ENCODE data around the gene G2E3.
"Not testable (repeated sequence)": the region's sequence is repeated elsewhere in the genome, so short reads cannot be mapped to it uniquely, and the experiment has no call there.

G2E3 gene, protein sequence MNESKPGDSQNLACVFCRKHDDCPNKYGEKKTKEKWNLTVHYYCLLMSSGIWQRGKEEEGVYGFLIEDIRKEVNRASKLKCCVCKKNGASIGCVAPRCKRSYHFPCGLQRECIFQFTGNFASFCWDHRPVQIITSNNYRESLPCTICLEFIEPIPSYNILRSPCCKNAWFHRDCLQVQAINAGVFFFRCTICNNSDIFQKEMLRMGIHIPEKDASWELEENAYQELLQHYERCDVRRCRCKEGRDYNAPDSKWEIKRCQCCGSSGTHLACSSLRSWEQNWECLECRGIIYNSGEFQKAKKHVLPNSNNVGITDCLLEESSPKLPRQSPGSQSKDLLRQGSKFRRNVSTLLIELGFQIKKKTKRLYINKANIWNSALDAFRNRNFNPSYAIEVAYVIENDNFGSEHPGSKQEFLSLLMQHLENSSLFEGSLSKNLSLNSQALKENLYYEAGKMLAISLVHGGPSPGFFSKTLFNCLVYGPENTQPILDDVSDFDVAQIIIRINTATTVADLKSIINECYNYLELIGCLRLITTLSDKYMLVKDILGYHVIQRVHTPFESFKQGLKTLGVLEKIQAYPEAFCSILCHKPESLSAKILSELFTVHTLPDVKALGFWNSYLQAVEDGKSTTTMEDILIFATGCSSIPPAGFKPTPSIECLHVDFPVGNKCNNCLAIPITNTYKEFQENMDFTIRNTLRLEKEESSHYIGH

DNA sequence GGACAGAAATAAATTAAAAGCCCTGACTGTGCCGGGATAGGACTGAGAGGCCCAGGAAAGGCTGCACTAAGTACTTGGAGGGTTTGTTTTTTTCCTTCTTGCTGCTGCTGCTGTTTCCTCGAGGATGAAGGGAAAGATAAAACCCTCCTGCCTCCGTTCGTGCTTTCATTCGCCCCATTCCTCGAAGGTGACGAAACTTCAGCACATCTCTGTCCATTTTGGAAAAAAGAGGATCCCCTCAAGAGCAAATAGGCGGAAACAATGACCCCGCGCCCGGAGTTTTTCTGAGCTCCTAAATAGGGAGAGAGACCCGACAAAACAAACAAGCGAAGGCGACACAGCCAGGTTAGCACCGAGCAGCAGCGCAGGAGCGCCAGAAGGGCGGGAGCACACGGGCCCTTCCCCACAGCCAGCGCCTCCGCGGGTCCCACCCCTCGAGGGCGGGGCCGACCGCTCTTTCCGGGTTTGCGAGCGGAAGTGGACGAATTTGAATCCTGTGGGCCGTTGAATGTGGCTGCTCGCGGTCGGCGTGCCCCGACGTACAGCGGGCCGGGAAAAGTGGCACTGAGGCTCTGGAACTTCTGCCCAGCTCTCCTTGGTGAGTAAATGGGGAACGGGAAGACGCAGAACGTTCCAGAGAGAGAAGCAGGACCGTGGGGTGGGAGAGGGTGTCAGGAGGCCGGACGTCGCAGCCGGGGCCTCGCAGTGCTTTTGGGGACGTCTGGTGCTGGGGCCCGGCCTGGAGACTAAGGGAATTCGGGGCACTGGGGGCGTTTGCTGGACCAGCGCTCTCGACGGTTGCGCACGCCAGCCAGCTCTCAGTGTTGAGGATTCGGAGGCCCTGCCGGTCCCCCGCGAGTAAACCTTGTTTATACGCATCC, at the start of gene G2E3:
Gene G2E3 (plus strand): TSS at position 484 of the 881 bp plus-strand sequence. CDS start 21,922 bp downstream, outside the sequence.
- peak; percentile 73 to 77 for DNase-seq (ENCODE audit: low read depth in 2 of 2, low spot score in 1 of 2)

DNA sequence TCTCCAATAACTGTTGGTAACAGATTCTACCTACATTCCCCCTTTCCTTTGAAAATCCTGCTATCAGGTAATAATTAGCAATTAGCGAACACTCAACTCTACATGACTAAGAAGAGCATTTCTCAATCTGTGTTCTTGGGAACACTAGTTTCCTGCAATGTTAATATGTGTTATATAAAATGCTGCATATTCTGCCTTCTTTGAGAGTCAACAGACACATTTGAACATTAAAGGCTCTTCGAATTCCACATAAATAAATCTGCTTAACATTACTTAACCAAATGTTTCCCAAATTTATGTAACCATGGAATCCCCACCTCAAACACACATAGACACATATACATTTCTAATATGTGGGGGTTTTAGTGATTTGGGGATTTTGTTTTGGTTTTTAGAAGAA, 41.2 kb upstream of the G2E3 start:
- no peak for DNase-seq (ENCODE audit: low read depth in 2 of 2, low spot score in 1 of 2)

DNA sequence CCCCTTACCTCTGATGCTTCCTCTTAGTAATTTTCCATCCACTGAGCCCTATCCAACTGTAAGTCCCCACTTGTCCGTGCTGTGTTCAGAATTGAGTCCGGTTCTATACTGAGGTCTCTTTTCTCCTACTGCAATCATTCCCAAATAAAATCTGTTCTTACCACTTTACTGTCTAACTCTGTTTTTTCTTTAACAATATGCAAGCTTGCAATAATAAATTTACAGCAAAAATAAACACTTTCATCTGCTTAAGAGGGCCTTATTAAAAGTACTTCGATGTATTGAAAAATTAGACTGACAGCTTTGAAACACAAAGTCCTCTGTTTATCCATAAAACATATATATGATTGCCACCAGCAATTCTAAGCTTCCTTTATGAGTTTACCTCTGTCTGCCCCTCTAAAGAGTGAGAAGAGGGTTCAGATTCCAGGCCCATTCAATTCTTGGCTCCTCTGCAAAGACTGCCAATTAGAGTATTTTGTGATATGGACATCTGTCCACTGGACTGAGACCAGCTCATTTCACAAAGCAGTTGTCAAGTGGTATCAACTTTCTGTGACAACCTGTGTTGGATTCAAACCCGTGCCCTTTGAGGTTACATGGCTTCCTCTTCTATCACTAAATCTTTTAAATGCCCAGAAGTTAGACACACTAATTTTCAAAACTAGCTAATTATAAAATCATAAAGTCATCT, 39.9 kb upstream of the G2E3 start:
- DNase-seq (ENCODE audit: low read depth in 2 of 2, low spot score in 1 of 2) = no peak

DNA sequence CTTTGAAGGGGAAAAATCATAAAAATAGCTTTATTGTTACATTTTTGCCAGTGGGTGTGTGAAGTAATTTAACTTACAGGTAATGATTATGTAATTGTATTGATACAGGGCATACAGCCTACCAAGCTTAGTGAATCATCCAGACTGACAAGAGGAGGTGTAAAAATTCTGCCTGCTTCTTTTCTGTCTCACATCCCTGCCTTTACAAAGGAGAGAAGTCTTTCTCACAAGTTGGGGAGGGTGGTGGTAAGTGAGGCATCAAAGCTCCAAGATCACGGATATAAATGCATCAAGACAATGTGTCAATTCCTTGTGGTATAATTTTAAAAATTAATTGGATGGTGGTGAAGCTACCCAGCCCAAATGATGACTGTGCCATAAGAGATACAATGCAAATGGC, 39.0 kb upstream of the G2E3 start:
- DNase-seq (ENCODE audit: low read depth in 2 of 2, low spot score in 1 of 2) = no peak

DNA sequence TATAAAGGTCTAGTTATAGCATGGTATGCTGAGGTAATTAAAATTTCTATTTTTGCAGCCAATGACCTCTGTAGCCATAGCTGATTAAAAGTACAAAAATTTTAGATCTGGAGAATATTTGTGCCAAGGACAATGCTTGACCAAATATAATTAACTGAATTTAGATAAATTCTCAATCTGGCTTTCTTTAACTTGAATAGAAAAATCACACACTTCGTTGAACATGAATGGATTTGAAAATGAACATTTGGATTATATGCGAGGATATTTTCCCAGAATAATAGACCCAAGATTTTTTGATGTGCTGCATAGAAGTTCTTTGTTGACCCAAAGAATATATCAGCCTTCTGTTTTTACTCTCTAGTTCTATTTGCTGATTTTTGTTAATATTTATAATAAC, 38.4 kb upstream of the G2E3 start:
- no peak for DNase-seq (ENCODE audit: low read depth in 2 of 2, low spot score in 1 of 2)

DNA sequence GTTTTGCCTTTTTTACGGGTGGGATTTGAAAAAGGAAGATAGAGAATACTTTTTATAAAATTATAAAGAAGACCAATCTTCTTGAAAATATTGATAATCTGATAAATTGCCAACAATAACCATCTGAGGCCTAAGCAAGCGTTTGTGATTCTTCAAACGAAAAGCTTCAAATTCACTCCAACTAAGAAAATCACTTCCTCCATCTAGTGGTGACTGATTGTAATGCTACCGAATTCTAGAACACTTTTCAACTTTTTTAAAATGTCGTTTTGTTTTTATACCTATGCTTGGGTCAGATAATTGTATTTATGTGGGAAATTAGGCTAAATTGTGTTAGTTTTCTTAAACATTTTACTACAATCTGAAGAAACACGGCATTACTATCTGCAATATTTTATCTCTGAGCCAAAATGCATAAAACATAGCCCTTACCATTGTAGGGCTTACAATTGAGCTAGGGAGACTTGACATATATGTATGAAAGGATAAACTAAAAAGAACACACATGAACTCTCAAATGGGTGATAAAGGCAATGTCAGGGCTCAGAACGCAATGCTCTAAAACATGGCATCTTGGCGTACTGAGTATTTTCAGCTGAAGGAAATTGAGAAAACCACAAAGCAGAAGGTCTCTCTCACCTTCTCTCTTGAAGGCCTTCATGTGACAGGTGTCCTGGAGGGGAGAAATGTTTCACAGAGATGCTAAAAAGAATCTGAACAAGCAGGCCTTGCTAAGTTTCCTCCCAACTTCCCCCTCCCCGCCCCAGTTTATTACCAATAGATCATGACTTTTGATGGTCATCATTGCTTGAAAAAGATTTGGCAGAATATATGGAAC, 36.8 kb upstream of the G2E3 start:
- no peak for DNase-seq (ENCODE audit: low read depth in 2 of 2, low spot score in 1 of 2)

DNA sequence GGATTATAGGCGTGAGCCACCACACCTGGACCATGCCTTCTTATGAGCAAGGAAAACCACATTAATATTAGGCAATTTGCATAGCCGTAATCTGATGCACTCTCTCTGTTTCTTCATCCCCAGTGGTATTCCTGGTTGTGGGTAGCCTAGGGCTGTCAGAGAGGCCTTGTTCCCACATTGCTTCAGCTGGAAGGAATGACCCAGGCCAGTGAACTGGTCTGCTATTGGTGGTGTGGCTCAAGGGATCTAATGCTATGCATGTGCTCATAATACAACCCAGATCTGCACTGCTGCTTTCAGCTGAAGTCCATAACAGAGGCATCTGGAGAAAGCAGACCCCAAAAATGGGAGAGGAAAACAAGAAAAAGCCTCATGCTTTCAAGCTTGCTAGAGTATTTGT, 33.1 kb upstream of the G2E3 start:
- no peak for DNase-seq (ENCODE audit: low read depth in 2 of 2, low spot score in 1 of 2)

DNA sequence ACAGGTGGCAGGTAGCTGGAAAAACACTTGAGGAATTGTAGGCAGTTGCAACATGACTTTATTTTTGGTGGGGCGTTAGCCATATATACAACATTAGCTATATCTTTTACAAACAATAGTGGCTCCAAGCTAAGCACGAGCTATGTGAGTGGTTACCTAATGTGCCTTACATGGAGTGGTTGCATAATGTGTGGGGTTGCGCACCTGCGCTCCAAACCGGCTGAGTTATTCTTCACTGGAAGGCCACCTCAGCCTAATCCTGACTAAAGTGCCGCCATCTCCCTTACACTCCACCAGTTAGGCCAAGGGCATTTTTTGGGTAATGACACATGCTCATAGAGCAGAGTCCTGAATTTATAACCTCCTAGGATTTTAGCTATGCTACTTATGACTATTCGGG, 31.8 kb upstream of the G2E3 start:
- DNase-seq (ENCODE audit: low read depth in 2 of 2, low spot score in 1 of 2) = no peak

DNA sequence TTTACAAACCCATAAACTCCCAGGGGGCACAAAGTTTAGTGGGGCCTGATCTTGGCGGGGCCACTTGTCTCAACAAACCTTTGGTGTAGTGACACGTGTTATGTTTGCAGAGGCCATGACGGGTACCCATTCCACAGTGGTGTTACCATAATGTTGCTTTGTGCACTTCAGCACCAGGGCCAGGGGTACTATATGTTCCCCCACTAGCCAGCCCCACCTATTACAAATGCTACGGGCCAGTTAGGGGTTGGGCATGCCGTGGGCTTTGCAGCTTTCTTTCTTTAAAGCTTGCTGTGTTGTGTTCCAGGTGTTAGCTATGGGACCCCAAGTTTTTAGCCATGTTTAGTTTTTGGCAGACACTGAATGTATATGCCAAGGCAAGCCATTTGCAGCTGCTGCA, 30.8 kb upstream of the G2E3 start:
- no peak for DNase-seq (ENCODE audit: low read depth in 2 of 2, low spot score in 1 of 2)

DNA sequence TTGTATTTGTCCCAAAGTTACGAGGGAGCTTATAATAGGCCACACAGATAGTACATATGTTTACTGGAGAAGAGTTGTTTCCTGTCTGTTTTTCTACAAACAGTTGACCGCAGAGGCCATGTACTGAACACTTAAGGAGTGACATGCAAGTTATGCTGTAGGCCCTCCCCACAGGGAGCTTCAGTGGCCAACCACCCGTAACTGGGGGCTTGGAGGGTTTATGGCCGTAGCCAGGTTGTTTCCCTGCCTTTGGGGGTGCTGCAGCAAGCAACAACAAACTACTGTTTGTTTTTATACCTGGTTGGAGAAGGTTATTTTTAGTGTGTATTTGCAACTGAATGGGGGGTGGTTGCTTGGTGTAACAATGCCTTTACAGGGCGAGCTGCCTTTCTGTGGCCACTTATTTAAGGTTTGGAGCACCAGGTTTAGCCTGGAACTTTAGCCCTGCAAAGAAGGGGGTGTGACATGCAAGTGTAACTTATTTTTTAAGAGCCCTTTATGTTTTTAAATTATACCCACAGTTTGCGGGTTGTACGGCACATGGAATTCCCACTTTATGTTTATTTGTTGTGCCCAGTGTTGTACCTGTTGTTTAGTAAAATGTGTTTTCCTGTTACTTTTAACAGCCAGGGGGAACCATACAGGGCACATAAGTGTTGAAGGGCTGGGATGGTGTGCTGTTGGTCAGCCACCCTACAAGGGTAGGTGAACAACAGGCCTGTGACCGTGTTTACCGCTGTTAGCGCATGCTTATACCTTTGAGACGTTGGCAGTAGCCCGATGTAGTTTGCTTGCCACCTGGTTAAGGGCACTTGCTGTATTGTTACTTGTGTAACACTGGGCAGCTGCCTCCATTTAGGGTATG, 29.9 kb upstream of the G2E3 start:
- DNase-seq (ENCODE audit: low read depth in 2 of 2, low spot score in 1 of 2) = no peak

DNA sequence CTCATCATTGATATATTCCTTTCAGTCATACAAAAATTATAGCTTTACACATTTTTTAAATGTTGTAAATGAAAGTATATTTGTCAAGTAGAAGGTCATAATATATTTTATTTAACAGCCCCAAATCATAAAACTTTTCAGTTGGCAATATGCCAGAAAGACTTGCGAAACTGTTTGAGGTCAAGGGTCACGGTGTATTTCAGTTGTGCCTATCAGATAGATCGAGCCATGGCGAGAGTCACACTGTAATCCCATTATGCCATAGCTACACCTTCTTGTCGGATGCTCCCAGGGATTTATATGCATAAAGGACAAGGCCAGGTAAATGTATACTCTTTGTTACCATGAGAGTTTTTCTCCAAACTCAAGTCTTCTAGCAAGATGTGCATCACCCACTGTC, 26.7 kb upstream of the G2E3 start:
- DNase-seq (ENCODE audit: low read depth in 2 of 2, low spot score in 1 of 2) = no peak

DNA sequence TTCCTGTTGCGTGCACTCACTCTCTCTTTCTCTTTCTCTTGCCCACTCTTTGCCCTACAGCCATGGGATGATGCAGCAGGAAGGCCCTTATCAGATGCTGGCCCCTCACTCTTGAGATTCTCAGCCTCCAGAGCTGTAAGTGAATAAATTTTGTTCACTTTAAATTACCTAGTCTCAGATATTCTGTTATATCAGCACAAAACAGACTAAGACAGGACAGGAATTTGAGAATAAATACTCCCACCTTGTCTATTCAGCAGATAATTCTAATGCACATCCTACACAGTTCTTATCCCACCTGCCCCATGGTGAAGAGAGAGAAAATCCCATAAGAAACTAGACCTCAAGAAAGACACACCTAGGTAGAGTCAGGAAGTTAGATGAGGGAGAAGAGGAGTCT, 25.8 kb upstream of the G2E3 start:
- DNase-seq (ENCODE audit: low read depth in 2 of 2, low spot score in 1 of 2) = no peak

DNA sequence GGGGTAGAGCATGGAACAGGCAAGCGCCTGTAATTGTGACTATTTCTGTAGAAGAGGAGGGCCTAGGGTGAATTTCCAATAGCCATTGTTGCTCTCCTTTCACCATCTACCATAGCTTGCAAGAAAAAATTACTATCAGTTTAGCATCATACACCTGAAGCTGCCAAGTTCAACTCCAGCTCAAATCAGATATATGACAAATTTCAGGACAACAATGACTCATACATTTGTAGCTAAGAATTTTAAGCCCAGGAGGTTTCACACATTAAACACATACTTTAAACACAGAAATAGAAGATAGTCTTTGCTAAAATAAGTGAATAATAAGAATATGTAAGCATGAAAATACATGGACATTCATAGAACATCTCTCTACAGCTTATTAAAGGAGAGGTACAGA, 17.6 kb upstream of the G2E3 start:
- no peak for DNase-seq (ENCODE audit: low read depth in 2 of 2, low spot score in 1 of 2)

DNA sequence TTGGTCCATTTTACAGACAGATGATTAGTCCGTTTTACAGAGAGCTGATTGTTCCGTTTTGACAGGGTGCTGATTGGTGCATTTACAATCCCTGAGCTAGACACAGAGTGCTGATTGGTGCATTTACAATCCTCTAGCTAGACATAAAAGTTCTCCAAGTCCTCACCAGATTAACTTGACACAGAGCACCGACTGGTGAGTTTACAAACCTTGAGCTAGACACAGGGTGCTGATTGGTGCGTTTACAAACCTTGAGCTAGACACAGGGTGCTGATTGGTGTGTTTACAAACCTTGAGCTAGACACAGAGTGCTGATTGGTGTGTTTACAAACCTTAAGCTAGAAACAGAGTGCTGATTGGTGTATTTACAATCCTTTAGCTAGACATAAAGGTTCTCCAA, 12.2 kb upstream of the G2E3 start:
- DNase-seq (ENCODE audit: low read depth in 2 of 2, low spot score in 1 of 2) = not testable (repeated sequence)

DNA sequence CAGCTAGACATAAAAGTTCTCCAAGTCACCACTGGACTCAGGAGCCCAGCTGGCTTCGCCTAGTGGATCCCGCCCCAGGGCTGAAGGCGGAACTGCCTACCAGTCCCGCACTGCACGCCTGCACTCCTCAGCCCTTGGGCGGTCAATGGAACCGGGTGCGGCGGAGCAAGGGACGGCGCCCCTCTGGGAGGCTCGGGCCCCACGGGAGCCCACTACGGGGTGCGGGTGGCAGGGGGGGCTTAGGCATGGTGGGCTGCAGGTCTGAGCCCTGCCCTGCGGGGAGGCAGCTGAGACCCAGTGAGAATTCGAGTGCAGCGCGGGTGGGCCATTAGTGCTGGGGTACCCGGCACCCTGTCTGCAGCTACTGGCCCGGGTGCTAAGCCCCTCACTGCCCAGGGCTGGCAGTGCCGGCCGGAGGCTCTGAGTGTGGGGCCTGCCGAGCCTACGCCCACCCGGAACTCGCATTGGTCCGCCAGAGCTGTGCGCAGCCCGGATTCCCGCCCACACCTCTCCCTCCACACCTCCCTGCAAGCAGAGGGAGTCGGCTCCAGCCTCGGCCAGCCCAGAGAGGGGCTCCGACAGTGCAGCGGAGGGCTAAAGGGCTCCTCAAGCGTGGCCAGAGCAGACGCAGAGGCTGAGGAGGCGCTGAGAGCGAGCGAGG, 11.4 kb upstream of the G2E3 start:
- DNase-seq (ENCODE audit: low read depth in 2 of 2, low spot score in 1 of 2) = no peak

DNA sequence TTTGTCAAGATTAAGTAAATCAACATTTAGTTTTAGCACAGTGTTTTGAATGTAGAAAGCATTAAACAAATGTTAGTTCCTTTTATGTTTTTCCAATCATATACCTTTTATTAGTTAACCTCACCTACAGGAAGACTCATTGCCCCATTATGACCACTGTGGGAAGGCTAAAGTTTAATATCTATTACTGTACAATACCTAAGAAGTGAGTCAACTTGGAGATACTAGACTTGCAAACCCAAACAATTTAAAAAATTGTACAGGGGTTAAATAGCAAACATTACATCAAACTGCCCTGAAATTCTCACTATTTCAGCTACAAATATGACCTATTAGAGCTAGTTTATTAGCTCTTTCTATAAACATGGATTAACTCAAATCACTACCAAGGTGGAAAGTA, 8.6 kb upstream of the G2E3 start:
- no peak for DNase-seq (ENCODE audit: low read depth in 2 of 2, low spot score in 1 of 2)

DNA sequence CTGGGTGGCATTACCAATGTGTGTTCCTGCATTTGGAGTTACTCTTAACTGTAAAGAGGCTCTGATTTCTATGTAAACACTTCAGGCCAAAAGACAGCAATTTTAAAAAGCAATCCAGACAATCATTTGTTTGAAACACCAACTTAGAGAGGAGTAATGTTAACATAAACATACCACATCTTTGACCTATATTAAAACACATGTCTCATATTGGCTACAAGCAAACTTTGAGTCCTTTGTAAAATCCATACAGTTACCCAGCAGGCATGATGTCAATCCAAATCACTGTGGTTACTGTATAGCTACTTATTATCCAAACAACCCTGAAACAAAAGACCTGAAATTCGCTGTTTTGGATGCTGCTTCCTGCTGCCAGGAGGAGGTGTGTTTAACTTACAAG, 7.5 kb upstream of the G2E3 start:
- no peak for DNase-seq (ENCODE audit: low read depth in 2 of 2, low spot score in 1 of 2)

DNA sequence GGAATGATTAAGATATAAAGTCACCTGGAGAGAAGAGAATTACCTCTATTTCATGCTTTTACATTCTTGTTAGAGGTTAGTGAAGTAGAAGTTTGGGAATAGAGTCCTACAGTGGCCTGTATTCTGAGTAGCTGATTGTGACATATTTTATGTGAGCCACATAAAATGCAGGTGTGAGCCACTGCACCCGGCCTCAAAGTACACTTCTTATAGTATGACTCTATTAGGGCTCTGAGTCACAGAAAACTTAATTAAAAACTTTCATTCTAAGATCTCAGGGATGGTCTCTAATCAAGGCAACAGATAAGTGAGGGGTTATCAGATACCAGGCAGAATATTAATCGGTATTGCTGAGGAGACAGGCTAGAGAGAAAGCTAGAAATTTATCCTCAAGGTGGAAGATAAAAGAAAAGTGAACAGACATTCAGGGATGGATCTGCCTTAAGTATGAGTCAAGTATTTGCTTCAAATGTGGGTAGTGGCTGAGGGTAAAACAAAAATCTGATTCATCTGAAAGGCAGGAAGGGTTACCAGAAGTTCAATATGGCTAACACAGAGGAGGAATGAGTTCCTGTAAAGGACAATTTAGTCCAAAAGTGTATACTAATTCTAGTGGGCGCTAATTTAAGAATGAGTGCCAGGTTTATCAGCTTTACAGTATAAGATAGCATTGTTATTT, 5.5 kb upstream of the G2E3 start:
- no peak for DNase-seq (ENCODE audit: low read depth in 2 of 2, low spot score in 1 of 2)

All from stimulated activated CD8-positive, alpha-beta memory T cell treated with anti-CD3 and anti-CD28 coated beads, Interleukin-4, amount 100 ng/mL, for 4 hours (primary cell).